ENCODE measurements around the gene SCARB1.

DNA sequence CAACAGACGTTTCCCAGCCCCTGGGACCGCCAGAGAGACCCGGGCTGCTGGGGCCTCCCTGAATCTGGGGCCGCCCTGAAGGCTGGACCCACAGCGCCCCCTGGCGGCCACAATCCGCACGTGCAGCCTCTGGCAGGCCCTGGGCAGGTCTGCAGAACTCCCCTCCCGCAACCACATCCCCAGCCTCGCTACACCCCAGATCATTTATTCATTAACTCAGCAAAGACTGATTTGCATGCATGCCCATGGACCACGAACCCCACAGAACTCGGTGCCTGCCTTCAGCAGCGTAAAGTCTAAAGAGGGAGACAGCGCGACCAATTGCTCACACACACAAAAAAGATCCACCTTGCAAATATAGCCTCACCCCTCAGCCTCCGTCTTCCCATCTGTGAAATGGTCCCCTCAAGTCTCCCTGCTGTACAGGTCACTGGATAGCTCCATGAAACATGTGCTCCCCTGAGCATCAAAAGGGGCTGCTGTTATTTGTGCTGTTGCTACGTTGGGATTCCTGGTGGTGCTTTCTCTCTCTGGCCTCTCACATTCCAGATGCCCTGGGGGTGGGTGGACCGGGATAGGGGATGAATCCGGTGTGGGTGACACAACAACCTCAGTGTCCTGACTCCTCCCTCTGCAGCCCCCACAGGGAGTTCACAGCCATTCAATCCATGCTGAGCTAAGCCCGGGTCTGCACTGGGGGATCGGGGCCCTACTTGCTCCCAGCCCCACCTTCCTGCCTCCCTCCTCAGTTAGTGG lies 96.4 kb downstream of the SCARB1 start:
- no peak for TF ChIP-seq POLR2A (IDR thresholded peaks at IDR 0.05)
- TF ChIP-seq, protein P1, sequence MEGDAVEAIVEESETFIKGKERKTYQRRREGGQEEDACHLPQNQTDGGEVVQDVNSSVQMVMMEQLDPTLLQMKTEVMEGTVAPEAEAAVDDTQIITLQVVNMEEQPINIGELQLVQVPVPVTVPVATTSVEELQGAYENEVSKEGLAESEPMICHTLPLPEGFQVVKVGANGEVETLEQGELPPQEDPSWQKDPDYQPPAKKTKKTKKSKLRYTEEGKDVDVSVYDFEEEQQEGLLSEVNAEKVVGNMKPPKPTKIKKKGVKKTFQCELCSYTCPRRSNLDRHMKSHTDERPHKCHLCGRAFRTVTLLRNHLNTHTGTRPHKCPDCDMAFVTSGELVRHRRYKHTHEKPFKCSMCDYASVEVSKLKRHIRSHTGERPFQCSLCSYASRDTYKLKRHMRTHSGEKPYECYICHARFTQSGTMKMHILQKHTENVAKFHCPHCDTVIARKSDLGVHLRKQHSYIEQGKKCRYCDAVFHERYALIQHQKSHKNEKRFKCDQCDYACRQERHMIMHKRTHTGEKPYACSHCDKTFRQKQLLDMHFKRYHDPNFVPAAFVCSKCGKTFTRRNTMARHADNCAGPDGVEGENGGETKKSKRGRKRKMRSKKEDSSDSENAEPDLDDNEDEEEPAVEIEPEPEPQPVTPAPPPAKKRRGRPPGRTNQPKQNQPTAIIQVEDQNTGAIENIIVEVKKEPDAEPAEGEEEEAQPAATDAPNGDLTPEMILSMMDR (IDR thresholded peaks at IDR 0.05) = peak in 3 of 4 donors; percentile 96 to 99 (median 98)

All from right lobe of liver (tissue), 4 donors.